Neuronal stem cell (in vitro differentiated cells): ENCODE results near the gene DIRAS1.

ENCODE experiments used
- DNase-seq: peaks from one replicate; pipeline ENCODE4 v3.0.0-alpha.2; 2013; ENCODE audit warnings: low spot score
- H2AFZ ChIP-seq: one replicate; pipeline ENCODE4 v1.6.1; 2013; ENCODE audit warnings: mild to moderate bottlenecking, low read length, inconsistent platforms
- H2AK5ac ChIP-seq: 2 replicates; pipeline ENCODE4 v1.6.1; 2013; ENCODE audit warnings: low read depth, mild to moderate bottlenecking, inconsistent platforms, low read length, moderate library complexity, mixed read lengths
- H2BK120ac ChIP-seq: 2 replicates; pipeline ENCODE4 v1.6.1; 2013; ENCODE audit warnings: low read depth, mild to moderate bottlenecking, inconsistent platforms, low read length, moderate library complexity, mixed read lengths
- H2BK12ac ChIP-seq: one replicate; pipeline ENCODE4 v1.6.1; 2013; ENCODE audit warnings: low read length, inconsistent platforms
- H2BK15ac ChIP-seq: 2 replicates; pipeline ENCODE4 v1.6.1; 2013; ENCODE audit warnings: mild to moderate bottlenecking, low read length, inconsistent platforms, mixed read lengths
- H2BK5ac ChIP-seq: one replicate; pipeline ENCODE4 v1.6.1; 2013; ENCODE audit warnings: inconsistent platforms, mild to moderate bottlenecking, low read length, moderate library complexity
- H3K14ac ChIP-seq: one replicate; pipeline ENCODE4 v1.6.1; 2013; ENCODE audit warnings: low read length, inconsistent platforms
- H3K18ac ChIP-seq: 2 replicates; pipeline ENCODE4 v1.6.1; 2013; ENCODE audit warnings: low read length, inconsistent platforms
- H3K23ac ChIP-seq: 2 replicates; pipeline ENCODE4 v1.6.1; 2013; ENCODE audit warnings: low read depth, mild to moderate bottlenecking, mixed read lengths, low read length, inconsistent platforms; ENCODE audit not compliant: poor library complexity
- H3K27ac ChIP-seq: replicated peaks from 3 replicates; pipeline ENCODE4 v1.5.1; 2013; ENCODE audit warnings: low read length, inconsistent platforms
- H3K27me3 ChIP-seq, 3 experiments: 2 replicates each; pipeline ENCODE4 v1.6.1; 2013; ENCODE audit warnings: low read length in 3 of 3, mild to moderate bottlenecking in 2 of 3, inconsistent platforms in 1 of 3, low read depth in 1 of 3, mixed read lengths in 1 of 3, moderate library complexity in 1 of 3; ENCODE audit not compliant: control insufficient read depth in 3 of 3, insufficient read depth in 3 of 3
- H3K36me3 ChIP-seq, 2 donors: replicated peaks in 1 of 2; 2 replicates each; pipeline ENCODE4 v1.6.1; 2013; ENCODE audit warnings: low read length in 2 of 2; ENCODE audit not compliant: control insufficient read depth in 2 of 2, insufficient read depth in 2 of 2
- H3K4ac ChIP-seq: 2 replicates; pipeline ENCODE4 v1.6.1; 2013; ENCODE audit warnings: inconsistent platforms, mild to moderate bottlenecking, low read length, moderate library complexity
- H3K4me1 ChIP-seq, 2 donors: 1 replicate in 1 of 2; 2 replicates in 1 of 2; pipeline ENCODE4 v1.6.1; 2013; ENCODE audit warnings: low read length in 2 of 2, low read depth in 1 of 2; ENCODE audit not compliant: control insufficient read depth in 2 of 2, insufficient read depth in 1 of 2
- H3K4me2 ChIP-seq: one replicate; pipeline ENCODE4 v1.6.1; 2013; ENCODE audit warnings: mild to moderate bottlenecking, low read length, inconsistent platforms; ENCODE audit not compliant: insufficient read depth, poor library complexity, severe bottlenecking
- H3K4me3 ChIP-seq, 2 donors: 2 replicates each; pipeline ENCODE4 v1.5.1; 2013; ENCODE audit warnings: low read length in 2 of 2, mild to moderate bottlenecking in 2 of 2, inconsistent platforms in 1 of 2, moderate library complexity in 1 of 2
- H3K79me1 ChIP-seq: one replicate; pipeline ENCODE4 v1.6.1; 2013; ENCODE audit warnings: low read depth, mild to moderate bottlenecking, inconsistent platforms, low read length, moderate library complexity
- H3K9ac ChIP-seq: one replicate; pipeline ENCODE4 v1.6.1; 2013; ENCODE audit warnings: mild to moderate bottlenecking, low read depth, low read length, inconsistent platforms; ENCODE audit not compliant: poor library complexity
- H3K9me3 ChIP-seq, 2 donors: replicated peaks in 1 of 2; 2 replicates each; pipeline versions ENCODE3 to v1.6.1; 2013; ENCODE audit warnings: low read length in 2 of 2, mild to moderate bottlenecking in 2 of 2, inconsistent platforms in 1 of 2, low read depth in 1 of 2, mixed read lengths in 1 of 2, moderate library complexity in 1 of 2; ENCODE audit not compliant: control insufficient read depth in 2 of 2, insufficient read depth in 1 of 2
- H4K8ac ChIP-seq: one replicate; pipeline ENCODE4 v1.6.1; 2013; ENCODE audit warnings: low read depth, mild to moderate bottlenecking, inconsistent platforms, low read length, moderate library complexity
- H4K91ac ChIP-seq: one replicate; pipeline ENCODE4 v1.6.1; 2013; ENCODE audit warnings: low read length, low read depth, mild to moderate bottlenecking, inconsistent platforms; ENCODE audit not compliant: poor library complexity
- WGBS, 2 donors: extraction: QIAGEN DNeasy Blood & Tissue Kit; methylation state at CpG; one replicate each; pipeline ENCODE4 v1.1.7; 2013; ENCODE audit warnings: missing lambda C conversion rate in 2 of 2, mixed read lengths in 1 of 2; ENCODE audit not compliant: insufficient read length in 2 of 2, insufficient replicate concordance in 1 of 2; ENCODE audit errors: extremely low coverage in 2 of 2; 5-methylcytosine and 5-hydroxymethylcytosine counted together

Gene DIRAS1

GRCh38 chr19:2764945-2765344 is 43.8 kb upstream of the DIRAS1 start:
- H3K79me1 ChIP-seq = peaks cover 18% of the 10 kb centered on the region
- WGBS, 2 donors = no CpG with 5 or more reads among the region's 21 CpGs
- H2AK5ac ChIP-seq = no peak overlapping the region
- no peak overlapping the region for H3K27ac ChIP-seq
- H2BK15ac ChIP-seq = no peak overlapping the region
- H3K4me1 ChIP-seq = no peaks in the 10 kb centered on the region
- no peaks in the 10 kb centered on the region for H3K9me3 ChIP-seq
- H3K14ac ChIP-seq = no peak overlapping the region
- H3K9ac ChIP-seq = no peak overlapping the region
- no peaks in the 10 kb centered on the region for H3K27me3 ChIP-seq
- H3K36me3 ChIP-seq = peaks cover 42 to 84% of the 10 kb centered on the region in 2 donors
- H3K4me3 ChIP-seq = no peak overlapping the region
- no peak overlapping the region for H3K4ac ChIP-seq
- H4K91ac ChIP-seq = no peak overlapping the region
- no peak for DNase-seq
- H2AFZ ChIP-seq = no peak overlapping the region
- H3K4me2 ChIP-seq = no peak overlapping the region
- peak overlapping the region; percentile 43 for H4K8ac ChIP-seq
- peak overlapping the region; percentile 66 for H2BK5ac ChIP-seq
- peak overlapping the region; percentile 43 for H3K23ac ChIP-seq
- no peak overlapping the region for H2BK12ac ChIP-seq
- H3K18ac ChIP-seq = no peak overlapping the region
- H2BK120ac ChIP-seq = no peak overlapping the region

GRCh38 chr19:2763687-2764086 is 42.5 kb upstream of the DIRAS1 start:
- Histone ChIP-seq H3K18ac (no peak overlapping the region), H3K9ac (no peak overlapping the region), H3K4ac (no peak overlapping the region), H2AFZ (no peak overlapping the region), H3K27me3 (no peaks in the 10 kb centered on the region), H3K4me2 (no peak overlapping the region), H4K8ac (no peak overlapping the region), H2BK5ac (no peak overlapping the region), H3K4me1 (no peaks in the 10 kb centered on the region), H2BK12ac (no peak overlapping the region), H2BK120ac (no peak overlapping the region), H2AK5ac (no peak overlapping the region), H4K91ac (no peak overlapping the region), H2BK15ac (no peak overlapping the region), H3K27ac (no peak overlapping the region), H3K36me3 (peaks cover 42 to 90% of the 10 kb centered on the region in 2 donors), H3K23ac (no peak overlapping the region), H3K14ac (no peak overlapping the region), H3K4me3 (peak overlapping the region in 1 of 2 donors; percentile 18), H3K9me3 (peaks cover 0 to 3% of the 10 kb centered on the region in 2 donors), H3K79me1 (peaks cover 14% of the 10 kb centered on the region)
- DNase-seq = no peak
- no CpG with 5 or more reads among the region's 12 CpGs for WGBS, 2 donors

GRCh38 chr19:2762783-2763496 is 41.8 kb upstream of the DIRAS1 start:
- Histone ChIP-seq H2BK120ac (no peak overlapping the region), H3K36me3 (peaks cover 46 to 89% of the 10 kb centered on the region in 2 donors)

GRCh38 chr19:2761876-2762782 is 41.0 kb upstream of the DIRAS1 start:
- peaks cover 7% of the 10 kb centered on the region for H3K79me1 ChIP-seq
- H3K9me3 ChIP-seq = peaks cover 0 to 5% of the 10 kb centered on the region in 2 donors
- no peak overlapping the region for H3K4me2 ChIP-seq
- no peaks in the 10 kb centered on the region for H3K4me1 ChIP-seq
- no peak overlapping the region for H3K27ac ChIP-seq
- H2BK12ac ChIP-seq = no peak overlapping the region
- no peaks in the 10 kb centered on the region for H3K27me3 ChIP-seq
- H2AK5ac ChIP-seq = no peak overlapping the region
- no peak overlapping the region for H3K9ac ChIP-seq
- no peak overlapping the region for H3K23ac ChIP-seq
- H2BK15ac ChIP-seq = no peak overlapping the region
- no peak overlapping the region for H4K8ac ChIP-seq
- peaks cover 53 to 90% of the 10 kb centered on the region in 2 donors for H3K36me3 ChIP-seq
- DNase-seq = no peak
- H3K14ac ChIP-seq = no peak overlapping the region
- H4K91ac ChIP-seq = no peak overlapping the region
- H3K4me3 ChIP-seq = no peak overlapping the region
- H3K4ac ChIP-seq = no peak overlapping the region
- no peak overlapping the region for H3K18ac ChIP-seq
- no CpG with 5 or more reads among the region's 43 CpGs for WGBS, 2 donors
- no peak overlapping the region for H2BK120ac ChIP-seq
- no peak overlapping the region for H2BK5ac ChIP-seq
- no peak overlapping the region for H2AFZ ChIP-seq

More at GRCh38 chr19:2762783-2763496, 41.8 kb upstream of the DIRAS1 start:
- Histone ChIP-seq H3K27me3 (no peaks in the 10 kb centered on the region), H2BK5ac (no peak overlapping the region), H2BK15ac (no peak overlapping the region), H3K23ac (no peak overlapping the region), H3K9me3 (peaks cover 0 to 3% of the 10 kb centered on the region in 2 donors), H3K27ac (no peak overlapping the region), H3K18ac (no peak overlapping the region), H3K79me1 (peaks cover 12% of the 10 kb centered on the region), H3K9ac (no peak overlapping the region), H4K8ac (no peak overlapping the region), H2AFZ (no peak overlapping the region), H3K14ac (no peak overlapping the region), H3K4me1 (no peaks in the 10 kb centered on the region), H2AK5ac (no peak overlapping the region), H3K4me2 (no peak overlapping the region), H3K4me3 (no peak overlapping the region), H4K91ac (no peak overlapping the region), H3K4ac (no peak overlapping the region), H2BK12ac (no peak overlapping the region)
- no peak for DNase-seq
- no CpG with 5 or more reads among the region's 23 CpGs for WGBS, 2 donors
